ENCODE data around the gene CFAP77. TPM values are rescaled to one million over a fixed set of nuclear protein-coding genes. Genes with fewer than 3 reads are reported as not detected.

Gene CFAP77
- total and polyA plus RNA-seq, 9 of the 15 experiments (the other 6 are each of a cell fraction or from before 2014, with no cell fraction given), result not detected

GRCh38 chr9:132424857-132425674 is 15.1 kb downstream of the CFAP77 start (continued):
- TF ChIP-seq ZNF507 (tag; conservative IDR thresholded peaks at IDR 0.05), result no peak

GRCh38 chr9:132425675-132426062 is 15.7 kb downstream of the CFAP77 start:
- Histone ChIP-seq H3K9ac (ENCODE audit: insufficient read depth in 1 of 2, low read depth in 2 of 2, low read length in 2 of 2) (no peak overlapping the region), H2AFZ (ENCODE audit: low read depth, low read length) (no peak overlapping the region), H4K20me1 (replicated peaks; ENCODE audit: control insufficient read depth, insufficient read depth, low read length) (peaks cover 11% of the 10 kb centered on the region; the same call in 1 of the 2 replicates), H3K36me3 (ENCODE audit: control insufficient read depth, insufficient read depth, low read length) (no peaks in the 10 kb centered on the region), H3K4me1 (replicated peaks in 1 of 2; ENCODE audit: control insufficient read depth in 2 of 2, insufficient read depth in 2 of 2, low read length in 2 of 2) (no peaks in the 10 kb centered on the region), H3K4me2 (ENCODE audit: insufficient read depth, low read length) (no peak overlapping the region), H3K27me3 (ENCODE audit: control insufficient read depth in 2 of 2, insufficient read depth in 2 of 2, low read length in 2 of 2) (peaks cover 61 to 70% of the 10 kb centered on the region in 2 experiments), H3K9me1 (ENCODE audit: control insufficient read depth, insufficient read depth, low read length) (no peaks in the 10 kb centered on the region), H3K27ac (ENCODE audit: extremely low read depth, low read depth, low read length) (no peak overlapping the region), H3K4me3 (no peak overlapping the region), H3K79me2 (ENCODE audit: control insufficient read depth, insufficient read depth, low read length) (no peaks in the 10 kb centered on the region), H3K9me3 (replicated peaks; ENCODE audit: control insufficient read depth, insufficient read depth, low read depth, low read length) (no peaks in the 10 kb centered on the region)
- in situ Hi-C loops (cut with MboI), result loop anchor here (5.0 kb wide), 1 partner anchor 372 kb away; no protein-coding TSS in a partner anchor
- TF ChIP-seq PTRF (tag; IDR thresholded peaks at IDR 0.05), result no peak
- peak; percentile 86 for TF ChIP-seq CBX2 (IDR thresholded peaks at IDR 0.05; ENCODE audit: insufficient read depth, low read length, poor library complexity, severe bottlenecking)
- intact Hi-C loops (cut with micrococcal nuclease), result no loop called here
- CTCF ChIA-PET (ENCODE audit: low intra/inter-chr PET ratio), result no interaction called here
- POLR2A ChIA-PET, result interaction anchor here (1.0 kb wide), 1 partner anchor 11 kb away, joined by 3 read pairs; no protein-coding TSS in a partner anchor
- FAIRE-seq (no peak), ATAC-seq (no peak), DNase-seq (ENCODE audit: extremely low read depth in 1 of 4, low spot score in 3 of 4) (no peak)
- WGBS (ENCODE audit: insufficient coverage, low coverage, missing lambda C conversion rate), result 7% methylated on average over 7 of the region's 7 CpGs
- BruUV-seq (replicated peaks), result no TSS peak

All from K562 (cell line).